Right forelimb (tissue), 1 donor: Measurements from ENCODE around the gene KLHDC7B.
A peak's percentile ranks its signal among the peaks of the same experiment; 100 is the strongest.

Experiments used
- DNase-seq: peaks from one replicate; pipeline ENCODE4 v3.0.0-alpha.2; 2018

KLHDC7B gene

GRCh38 chr22:50550395-50550794 is 4.7 kb downstream of the KLHDC7B start:
- no peak for DNase-seq

DNA sequence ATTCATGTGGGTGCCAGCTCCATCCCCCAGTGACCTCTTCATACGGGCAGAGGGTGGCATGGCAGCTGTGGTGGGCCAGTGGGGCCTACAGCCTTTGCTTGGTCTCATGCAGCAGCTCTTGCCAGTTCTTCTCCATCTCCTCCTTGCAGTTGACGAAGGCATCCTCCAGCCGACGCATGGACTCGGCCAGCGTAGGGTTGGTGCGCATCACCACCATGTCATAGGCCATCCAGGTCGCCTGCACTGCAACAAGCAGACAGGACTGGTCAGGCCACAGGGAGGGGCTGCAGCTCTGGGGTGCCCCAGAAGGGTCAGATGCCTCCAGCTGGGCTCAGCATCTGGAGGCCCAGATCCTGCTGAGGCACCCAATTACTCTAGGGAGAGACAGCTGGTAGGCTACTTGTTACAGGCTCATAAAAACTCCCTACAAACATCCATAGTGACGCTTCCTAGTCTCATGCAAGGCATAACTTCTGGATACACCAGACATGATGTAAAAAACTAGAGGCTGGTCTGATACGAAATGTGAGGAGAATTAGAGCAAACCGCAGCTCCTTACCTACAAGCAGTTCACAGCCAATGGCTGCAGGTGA is 5.6 kb downstream of the KLHDC7B start:
- no peak for DNase-seq

DNA sequence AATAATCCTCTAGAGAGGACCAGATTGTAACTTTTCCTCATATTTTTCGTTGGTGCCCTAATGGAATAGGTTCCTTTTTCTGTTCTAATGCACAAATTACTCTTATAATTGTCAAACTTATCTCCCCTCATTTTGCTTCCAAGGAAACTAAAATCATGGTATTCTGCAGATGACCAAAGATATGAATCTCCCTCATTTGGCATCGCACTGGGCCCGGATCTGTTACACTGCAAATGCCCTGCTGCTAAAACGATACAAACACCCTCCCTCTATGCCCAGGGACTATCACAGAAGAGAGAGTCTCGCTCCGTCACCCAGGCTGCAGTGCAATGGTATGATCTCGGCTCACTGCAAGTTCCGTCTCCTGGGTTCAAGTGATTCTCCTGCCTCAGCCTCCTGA is 7.6 kb downstream of the KLHDC7B start:
- DNase-seq, result no peak

DNA sequence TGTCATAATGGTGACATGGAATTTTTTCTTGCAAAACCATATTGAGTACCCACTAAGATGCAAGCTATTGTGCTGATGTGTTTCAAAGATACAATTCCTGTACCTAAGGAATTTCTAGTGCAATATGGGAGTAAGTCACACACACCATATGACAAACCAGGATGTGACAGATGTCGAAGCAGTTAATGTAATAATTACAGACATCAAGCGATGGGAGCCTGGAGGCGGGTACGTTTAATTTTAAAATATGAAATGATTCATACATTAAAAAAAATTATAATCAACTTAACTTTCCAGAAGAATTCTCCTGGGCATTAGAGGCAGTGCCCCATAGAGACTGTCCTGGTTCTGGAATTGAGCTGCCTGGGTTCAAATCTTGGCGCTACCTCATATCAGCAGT is 11.0 kb downstream of the KLHDC7B start:
- DNase-seq, result no peak

GRCh38 chr22:50560034-50560433 is 14.3 kb downstream of the KLHDC7B start:
- DNase-seq, result no peak

GRCh38 chr22:50561401-50562358 is 16.0 kb downstream of the KLHDC7B start:
- no peak for DNase-seq

DNA sequence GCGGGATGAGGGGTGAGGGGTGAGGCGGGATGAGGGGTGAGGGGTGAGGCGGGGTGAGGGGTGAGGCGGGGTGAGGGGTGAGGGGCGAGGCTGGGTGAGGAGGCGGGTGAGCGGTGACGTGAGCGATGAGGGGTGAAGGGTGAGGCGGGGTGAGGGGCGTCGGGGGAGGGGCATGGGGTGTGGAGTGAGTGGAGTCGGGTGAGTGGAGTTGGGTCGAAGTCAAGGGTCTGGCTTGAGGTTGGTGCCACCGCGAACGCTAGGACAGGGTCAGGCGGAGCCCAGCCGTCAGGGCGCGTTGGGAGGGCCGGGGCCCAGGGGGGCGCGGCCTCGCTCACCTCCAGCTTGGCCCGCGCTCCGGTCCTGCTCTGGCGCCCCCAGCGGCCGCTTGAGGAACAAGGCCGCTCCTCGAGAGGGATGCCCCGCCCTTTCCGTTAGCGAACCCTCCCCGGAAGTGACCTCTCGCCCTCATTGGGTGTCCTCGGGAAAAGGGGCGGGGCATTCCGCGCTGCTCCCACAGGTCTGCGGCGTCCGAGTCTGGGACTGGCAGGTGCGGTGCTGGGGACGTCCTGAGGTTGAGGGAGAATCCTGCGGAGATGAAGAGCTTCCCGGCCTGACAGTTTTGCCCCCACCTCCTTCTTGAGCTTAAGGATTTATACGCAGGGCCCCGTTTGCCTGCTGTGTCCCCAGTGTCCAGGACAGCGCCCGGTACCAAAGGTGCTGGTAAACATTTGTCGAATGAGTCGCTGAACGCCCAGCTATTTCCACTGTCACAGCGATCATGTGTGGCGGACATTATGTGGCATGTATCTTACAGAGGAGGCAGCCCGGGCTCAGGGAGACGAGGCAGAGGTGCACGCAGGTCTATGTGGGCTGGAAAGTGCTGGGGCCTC is 17.1 kb downstream of the KLHDC7B start, which contains the start of gene SYCE3:
Gene SYCE3 (minus strand): TSS at position 397 of the 890 bp plus-strand sequence. CDS start 6,514 bp downstream, outside the sequence.
- peak; percentile 95 for DNase-seq

- no peak for DNase-seq
Observed at GRCh38 chr22:50563413-50564160, 17.9 kb downstream of the KLHDC7B start.

- no peak for DNase-seq
Observed at GRCh38 chr22:50564289-50564688, 18.6 kb downstream of the KLHDC7B start.

DNA sequence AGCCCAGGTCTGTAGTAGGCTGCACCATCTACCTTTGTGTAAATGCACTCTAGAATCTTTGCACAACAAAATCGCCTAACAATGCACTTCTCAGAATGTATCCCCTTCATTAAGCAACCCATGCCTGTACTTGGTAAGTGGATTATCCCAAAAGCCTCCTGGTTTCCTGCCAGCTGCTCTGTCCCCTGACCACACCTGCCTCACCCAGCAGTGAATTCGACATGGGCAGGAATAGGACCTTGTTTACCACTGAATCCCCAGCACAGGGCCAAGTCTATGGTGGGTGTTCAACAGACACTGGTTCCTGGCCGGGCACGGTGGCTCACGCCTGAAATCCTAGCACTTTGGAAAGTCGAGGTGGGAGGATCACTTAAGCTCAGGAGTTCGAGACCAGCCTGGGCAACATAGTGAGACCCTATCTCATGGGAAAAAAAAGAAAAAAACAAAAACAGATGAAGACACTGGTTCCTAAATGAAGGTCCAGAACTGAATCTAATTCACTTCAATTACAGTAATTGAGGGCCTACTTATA is 22.1 kb downstream of the KLHDC7B start:
- DNase-seq, result no peak

DNA sequence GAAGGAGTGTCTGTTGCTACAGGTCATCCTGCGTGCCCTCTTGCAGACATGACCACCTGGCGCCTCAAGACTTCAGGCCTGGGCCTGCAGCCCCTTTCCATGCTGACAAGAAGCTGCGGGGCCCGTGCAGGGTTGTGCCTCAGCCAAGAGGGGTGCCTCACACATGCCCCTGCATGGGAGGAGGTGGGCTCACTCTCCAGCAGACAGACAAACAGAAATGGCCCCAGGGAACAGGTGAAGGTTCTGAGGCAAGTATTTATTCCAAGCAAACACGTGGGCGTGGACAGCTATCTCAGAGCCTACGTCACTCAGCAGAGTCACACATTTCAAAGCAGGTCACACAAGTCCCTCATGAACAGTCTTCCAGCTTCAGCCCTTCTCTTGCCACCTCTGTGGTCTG is 22.9 kb downstream of the KLHDC7B start:
- no peak for DNase-seq

DNA sequence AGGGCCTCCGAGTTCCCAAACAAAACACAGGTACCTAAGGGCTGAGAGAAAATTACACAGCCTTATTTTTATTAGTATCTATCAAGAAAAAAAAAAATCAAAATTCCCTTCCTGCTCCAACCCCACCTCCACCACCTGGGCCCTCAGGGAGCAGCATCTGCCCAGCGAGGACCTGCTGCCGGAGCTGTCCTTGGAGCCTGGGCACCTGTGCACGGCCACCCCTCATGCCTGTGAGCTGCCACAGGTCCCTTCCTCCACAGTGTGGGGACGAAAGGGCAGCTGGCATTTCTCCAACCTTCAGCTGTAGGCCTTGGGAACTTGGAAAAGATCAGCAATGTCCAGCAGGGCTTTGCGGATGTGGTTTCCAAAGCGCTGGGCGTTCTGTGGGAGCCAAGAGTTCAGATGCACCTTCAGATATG is 23.4 kb downstream of the KLHDC7B start:
- no peak for DNase-seq

DNA sequence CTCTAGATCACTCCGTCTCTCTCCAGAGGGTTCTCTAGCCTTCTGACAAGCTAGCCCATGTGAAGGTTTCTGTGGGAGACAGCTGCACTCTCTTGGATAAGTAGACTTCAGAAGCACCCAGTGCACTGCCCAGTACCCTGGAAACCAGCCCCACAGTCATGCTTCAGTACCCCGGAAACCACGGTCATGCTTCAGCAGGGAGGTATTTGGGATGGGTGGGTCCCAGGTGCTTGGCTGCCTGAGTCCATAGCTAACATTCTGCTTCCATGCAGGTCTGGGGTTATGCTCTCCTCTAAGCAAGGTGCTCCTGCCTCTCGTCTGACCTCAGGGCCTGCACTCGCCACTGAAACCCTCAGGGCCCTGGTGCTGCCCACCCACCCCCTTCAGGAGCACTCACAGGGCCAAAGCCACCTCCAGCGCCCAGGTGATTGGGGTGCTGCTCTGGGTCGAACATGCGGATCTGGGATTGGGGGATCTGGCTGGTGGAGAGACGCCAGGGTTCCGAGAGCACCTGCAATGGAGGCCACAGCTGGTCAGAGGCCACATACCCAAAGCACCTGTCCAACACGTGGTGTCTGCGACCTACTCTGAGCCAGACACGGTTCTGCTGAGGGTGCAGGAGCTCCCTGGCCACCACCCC is 24.3 kb downstream of the KLHDC7B start:
- no peak for DNase-seq

GRCh38 chr22:50570861-50571260 is 25.2 kb downstream of the KLHDC7B start:
- DNase-seq, result no peak

GRCh38 chr22:50571264-50572175 is 25.8 kb downstream of the KLHDC7B start:
- no peak for DNase-seq

DNA sequence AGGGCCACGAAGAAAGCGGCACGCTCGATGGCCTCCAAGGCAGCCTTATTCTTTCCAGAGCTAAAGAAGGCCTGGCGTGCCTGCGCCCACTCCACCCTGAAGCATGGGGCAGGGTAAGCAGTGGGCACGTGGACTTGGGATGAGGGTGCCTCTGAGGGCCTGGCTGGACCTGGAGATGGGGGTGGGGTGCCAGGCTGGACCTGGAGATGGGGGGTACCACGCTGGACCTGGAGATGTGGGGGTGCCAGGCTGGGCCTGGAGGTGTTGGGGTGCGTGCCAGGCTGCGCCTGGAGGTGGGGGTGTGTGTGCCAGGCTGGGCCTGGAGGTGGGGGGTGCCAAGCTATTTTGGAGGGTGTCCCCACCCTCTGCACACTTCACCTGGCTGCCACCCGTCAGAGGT is 27.3 kb downstream of the KLHDC7B start:
- no peak for DNase-seq

DNA sequence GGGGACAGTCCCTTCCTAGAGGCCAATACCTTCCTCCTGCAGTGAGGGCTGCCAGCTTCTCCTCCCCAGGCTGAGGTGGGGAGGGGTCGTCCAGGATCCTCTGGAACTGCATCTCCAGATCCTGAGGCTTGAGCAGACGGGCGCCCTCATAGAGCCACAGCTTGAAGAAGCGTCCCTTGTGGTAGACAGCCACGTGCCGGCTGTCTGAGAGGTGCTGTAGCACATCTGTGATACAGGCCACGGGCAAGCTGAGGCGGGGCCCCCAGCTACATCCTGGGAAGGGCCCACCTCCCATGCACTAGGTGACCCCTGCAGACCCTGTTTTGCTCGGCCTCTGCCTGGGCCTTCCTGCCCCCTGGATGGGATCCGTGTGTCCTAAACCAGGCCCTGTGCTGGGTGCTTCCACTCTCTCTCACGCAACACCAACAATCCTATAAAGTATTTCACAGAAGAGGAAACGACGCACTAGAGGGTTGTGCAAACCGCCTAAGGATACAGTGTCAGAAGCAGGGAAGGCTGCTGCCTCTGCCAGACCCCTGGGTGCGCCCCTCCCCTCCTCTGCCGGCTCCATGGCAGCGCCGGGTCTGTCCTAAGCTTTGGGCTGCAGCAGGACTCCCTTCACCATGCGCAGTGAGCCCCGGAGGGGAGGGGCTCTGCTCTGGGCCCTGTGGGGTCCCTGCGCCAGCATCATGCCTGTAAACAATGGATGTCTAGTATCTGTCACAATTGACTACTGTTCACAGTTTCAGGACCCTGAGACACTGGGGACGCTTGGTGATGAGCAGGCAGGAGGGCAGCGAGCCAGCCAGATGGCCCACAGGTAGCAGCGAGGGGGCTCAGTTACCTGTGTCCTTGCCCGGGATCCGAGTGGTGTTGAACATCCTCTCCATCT is 28.0 kb downstream of the KLHDC7B start:
- DNase-seq, result no peak

- DNase-seq, result no peak
Observed at GRCh38 chr22:50574383-50574755, 28.7 kb downstream of the KLHDC7B start.

- DNase-seq, result no peak
Observed at GRCh38 chr22:50575426-50575941, 29.8 kb downstream of the KLHDC7B start.
